DMS79 treated with DMSO at 0.1 percent for 48 hours (cell line): ENCODE data around the gene TM4SF4.

ENCODE experiments used
- DNase-seq: peaks from one replicate; lab custom pipeline; 2025; lab: John Stamatoyannopoulos, UW

The TM4SF4 gene

GRCh38 chr3:149512073-149512782, 37.7 kb downstream of the TM4SF4 start:
- peak; percentile 35 for DNase-seq

DNA sequence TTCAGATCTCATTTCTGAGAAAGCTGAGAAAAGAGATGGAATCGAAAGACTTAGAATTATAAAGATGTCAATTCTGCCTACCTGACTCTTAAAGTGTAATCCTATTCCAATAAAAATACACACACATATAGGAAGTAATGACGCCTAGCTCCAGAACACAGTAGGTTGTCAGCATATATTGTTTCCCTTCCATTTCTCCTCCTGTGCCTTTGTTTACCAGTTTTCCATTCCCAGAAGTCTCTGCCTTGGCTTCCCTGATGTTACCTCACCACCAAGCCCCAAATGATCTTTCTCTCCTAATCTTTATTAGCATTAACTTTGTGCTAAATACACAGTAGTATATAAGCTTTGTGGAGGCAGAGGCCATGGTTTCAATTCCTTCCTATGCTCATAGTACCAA, 40.0 kb downstream of the TM4SF4 start:
- DNase-seq: no peak

DNA sequence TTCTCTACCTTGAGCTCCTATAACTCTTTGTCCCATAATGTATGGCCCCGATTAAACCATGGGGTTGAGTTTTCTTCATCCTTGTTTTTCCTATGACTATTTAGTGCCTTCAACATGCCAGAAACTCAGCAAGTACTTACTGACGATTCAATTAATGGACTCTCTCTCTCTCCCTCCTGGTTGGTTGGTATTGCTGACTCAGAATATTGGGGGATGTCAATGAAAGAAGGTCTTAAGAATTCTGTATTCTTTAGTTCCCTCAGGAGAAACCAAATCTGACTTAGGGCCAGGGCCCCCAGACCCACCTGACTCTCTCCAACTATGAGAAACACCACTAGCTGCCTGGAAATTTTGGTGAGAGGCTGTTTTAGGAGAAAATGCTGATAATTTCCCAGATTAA, 40.8 kb downstream of the TM4SF4 start:
- no peak for DNase-seq

GRCh38 chr3:149516920-149517319, 42.4 kb downstream of the TM4SF4 start:
- DNase-seq: no peak

DNA sequence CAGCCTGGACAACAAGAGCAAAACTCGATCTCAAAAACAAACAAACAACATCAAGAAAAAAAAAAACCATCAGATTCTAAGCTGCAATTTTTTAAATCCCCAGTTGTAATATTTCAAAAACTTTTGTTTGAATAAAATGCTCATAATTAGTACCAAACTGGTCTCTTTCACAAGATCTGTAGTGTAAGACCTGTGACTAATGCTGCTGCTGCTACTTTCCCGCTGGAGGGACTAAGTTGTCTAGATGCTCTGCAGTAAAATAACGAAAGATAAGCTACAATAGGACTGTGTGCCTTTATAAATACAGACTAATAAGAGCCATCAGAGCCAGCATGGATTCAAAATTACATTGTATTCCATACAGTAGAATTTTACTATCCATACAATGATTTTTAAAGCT, 45.4 kb downstream of the TM4SF4 start:
- DNase-seq: no peak

- no peak for DNase-seq
Observed at GRCh38 chr3:149523512-149524299, 49.2 kb downstream of the TM4SF4 start.

GRCh38 chr3:149527531-149528339, 53.2 kb downstream of the TM4SF4 start:
- no peak for DNase-seq

GRCh38 chr3:149528340-149528650, 53.8 kb downstream of the TM4SF4 start:
- DNase-seq: no peak

- no peak for DNase-seq
Observed at GRCh38 chr3:149529099-149529498, 54.6 kb downstream of the TM4SF4 start.

DNA sequence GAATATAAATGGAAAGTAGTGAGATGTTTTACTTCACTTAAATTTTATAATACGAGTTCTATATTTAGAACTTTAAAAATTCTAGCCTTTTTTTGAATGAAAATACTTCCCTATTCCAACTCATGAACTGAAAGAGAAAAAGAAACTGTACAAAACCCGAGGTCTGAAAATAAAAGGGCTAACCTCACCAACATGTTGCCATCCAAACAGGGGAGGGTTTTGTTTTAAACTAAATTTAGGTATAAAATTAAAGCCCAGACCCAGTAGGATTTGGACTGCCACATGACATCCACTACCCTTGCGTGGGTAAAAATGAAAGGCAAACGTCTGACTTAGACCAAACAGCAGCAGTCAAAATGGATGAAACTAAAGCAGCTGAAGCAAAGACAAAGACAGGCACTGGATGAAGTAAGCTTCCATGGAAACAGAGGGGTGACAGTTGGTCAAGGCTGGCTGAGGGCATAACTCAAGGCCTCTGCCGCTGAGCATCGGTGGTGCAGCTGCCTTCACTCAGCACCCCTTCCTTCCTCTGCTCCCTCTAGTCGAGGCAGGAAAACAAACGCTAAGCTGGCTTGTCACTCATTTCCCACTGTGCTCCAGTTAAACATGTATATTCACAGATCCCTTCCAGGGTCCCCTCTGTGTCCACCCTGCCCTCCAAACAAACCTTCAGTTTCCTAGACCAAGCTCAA, 58.1 kb downstream of the TM4SF4 start:
- DNase-seq: no peak

- DNase-seq: no peak
Observed at GRCh38 chr3:149534082-149534481, 59.6 kb downstream of the TM4SF4 start.

DNA sequence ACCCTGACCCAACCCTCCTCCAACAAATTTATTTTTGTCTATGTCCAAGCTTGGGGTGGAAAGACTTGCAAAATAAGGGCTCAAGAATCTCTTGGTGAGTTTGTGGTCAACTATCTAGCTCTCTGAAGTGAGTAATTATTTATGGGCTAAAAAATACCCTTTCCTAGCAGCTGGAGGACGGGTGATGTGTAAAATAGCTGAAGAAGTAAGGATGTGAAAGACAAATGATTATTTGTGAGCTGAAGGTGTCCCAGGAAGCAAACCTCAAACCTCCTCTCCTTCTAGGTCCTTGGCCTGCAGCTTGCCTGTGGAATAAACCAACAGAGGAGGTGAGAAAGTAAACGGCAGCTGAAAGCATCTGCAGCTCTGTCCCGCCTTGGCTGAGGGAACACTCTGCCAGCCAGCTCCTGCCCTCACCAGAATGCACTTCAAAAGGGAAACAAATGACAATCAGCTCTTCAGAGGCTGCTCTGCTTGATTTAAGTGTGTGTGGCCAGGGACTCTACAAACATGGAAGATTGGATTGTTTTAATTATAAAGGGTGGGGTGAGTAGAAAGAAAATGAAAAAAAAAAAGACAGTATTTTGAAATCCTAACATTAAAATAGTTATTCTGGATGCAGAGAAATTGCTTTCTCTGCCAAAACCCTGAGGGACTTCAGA, 60.3 kb downstream of the TM4SF4 start:
- peak; percentile 56 for DNase-seq

DNA sequence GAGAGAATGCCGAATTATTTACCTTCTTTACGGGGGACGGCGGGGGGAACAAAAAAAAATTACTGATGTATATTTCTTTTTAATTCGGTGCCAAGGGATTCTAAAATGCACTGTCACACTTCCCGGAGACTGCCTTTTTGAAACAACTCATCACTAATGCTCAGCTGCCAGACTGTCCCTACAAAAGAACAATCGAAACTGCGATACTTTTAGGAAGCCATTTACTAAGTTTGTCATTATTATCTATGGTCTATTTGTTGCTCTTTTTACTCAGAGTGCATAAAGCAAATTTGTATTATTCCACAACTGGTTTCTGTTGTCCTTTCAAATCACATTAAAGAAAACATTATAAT, 60.8 kb downstream of the TM4SF4 start:
- DNase-seq: no peak

GRCh38 chr3:149536429-149536828, 61.9 kb downstream of the TM4SF4 start:
- DNase-seq: peak; percentile 2

GRCh38 chr3:149538371-149538770, 63.9 kb downstream of the TM4SF4 start:
- DNase-seq: no peak

GRCh38 chr3:149541091-149541491, 66.6 kb downstream of the TM4SF4 start:
- no peak for DNase-seq

GRCh38 chr3:149542375-149543312, 68.1 kb downstream of the TM4SF4 start:
- no peak for DNase-seq

DNA sequence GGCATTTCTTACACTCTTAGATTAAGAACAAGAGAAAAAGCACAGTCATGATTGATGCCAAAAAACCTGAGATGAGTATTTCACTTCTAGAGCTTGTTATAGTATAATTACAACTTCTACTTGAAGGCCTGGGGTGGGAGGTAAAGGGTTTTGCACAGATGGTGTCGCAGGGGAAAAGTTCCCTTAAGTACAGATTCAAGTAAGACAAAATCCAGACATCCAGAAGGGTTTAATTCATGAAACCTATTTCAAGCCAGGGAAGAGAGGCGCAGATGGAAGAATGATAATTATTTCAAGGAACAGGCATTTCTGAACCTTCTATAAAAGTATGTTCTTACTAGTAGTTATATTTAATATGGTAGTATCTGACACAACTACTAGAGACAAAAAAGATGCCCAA, 70.6 kb downstream of the TM4SF4 start:
- no peak for DNase-seq

DNA sequence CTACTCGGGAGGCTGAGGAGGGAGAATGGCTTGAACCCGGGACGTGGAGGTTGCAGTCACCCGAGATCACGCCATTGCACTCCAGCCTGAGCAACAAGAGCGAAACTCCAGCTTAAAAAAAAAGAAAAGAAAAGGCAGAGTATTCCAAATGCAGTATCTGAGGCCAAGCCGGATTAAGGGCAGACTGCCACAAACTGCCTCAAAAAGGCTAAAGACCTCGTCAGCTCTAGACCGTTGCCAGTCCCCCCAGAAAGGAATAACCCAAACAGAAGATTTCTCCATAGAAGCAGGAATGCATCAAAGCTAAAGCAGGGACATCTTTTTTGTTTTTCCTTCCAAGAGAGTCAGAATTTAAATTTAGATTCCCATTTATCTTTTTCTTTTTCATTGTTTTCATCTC, 72.9 kb downstream of the TM4SF4 start:
- DNase-seq: no peak

GRCh38 chr3:149547954-149548668, 73.6 kb downstream of the TM4SF4 start:
- no peak for DNase-seq
